GM13976 (cell line): Measurements from ENCODE around the gene PLS3.

Source experiments
- DNase-seq: peaks from one replicate; pipeline ENCODE4 v3.0.0; 2012; ENCODE audit warnings: low spot score
- in situ Hi-C: fragments of 300-500 bp; cut with MboI; formaldehyde crosslinking; loops from one replicate; pipeline ENCODE4 v1.12.0; 2022; ENCODE audit warnings: low sequenced_read_pairs, mixed read lengths, inconsistent platforms; ENCODE audit not compliant: unreplicated experiment
- TF ChIP-seq, protein P1 (sequence below): IDR thresholded peaks from 2 replicates; pipeline ENCODE4 v1.5.1; 2012; ENCODE audit warnings: borderline replicate concordance, mild to moderate bottlenecking; ENCODE audit not compliant: insufficient read depth; ENCODE audit errors: extremely low read depth, missing control alignments, control extremely low read depth

Gene PLS3

DNA sequence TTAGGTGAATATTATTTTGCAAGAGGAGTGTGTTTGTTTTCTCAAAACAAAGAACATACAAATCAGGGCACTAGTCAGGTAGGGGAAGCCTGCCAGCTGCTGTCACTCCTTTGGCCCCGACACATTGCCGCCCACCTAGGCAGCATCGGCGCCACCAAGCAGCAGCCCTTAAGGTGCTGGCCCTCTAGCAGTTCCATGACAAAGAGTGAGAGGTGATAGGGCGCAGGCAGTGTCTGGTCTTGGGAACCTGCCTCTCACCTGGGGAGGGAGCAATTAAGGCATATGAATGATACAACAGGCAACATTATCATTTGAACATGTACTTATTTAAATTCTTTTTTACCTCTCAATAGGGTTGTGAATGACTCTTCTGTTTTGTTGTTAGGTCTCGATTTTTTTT lies 135.1 kb downstream of the PLS3 start:
- TF ChIP-seq, protein P1, sequence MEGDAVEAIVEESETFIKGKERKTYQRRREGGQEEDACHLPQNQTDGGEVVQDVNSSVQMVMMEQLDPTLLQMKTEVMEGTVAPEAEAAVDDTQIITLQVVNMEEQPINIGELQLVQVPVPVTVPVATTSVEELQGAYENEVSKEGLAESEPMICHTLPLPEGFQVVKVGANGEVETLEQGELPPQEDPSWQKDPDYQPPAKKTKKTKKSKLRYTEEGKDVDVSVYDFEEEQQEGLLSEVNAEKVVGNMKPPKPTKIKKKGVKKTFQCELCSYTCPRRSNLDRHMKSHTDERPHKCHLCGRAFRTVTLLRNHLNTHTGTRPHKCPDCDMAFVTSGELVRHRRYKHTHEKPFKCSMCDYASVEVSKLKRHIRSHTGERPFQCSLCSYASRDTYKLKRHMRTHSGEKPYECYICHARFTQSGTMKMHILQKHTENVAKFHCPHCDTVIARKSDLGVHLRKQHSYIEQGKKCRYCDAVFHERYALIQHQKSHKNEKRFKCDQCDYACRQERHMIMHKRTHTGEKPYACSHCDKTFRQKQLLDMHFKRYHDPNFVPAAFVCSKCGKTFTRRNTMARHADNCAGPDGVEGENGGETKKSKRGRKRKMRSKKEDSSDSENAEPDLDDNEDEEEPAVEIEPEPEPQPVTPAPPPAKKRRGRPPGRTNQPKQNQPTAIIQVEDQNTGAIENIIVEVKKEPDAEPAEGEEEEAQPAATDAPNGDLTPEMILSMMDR, result no peak
- DNase-seq, result no peak
- in situ Hi-C loops, result no loop called here

GRCh38 chrX:115696939-115697338 lies 136.0 kb downstream of the PLS3 start:
- DNase-seq, result no peak
- in situ Hi-C loops, result no loop called here
- TF ChIP-seq, protein P1, result no peak

- TF ChIP-seq, protein P1, result no peak
- in situ Hi-C loops, result no loop called here
- DNase-seq, result no peak
Measured at GRCh38 chrX:115697806-115698205, 136.8 kb downstream of the PLS3 start.
